ENCODE measurements around the gene TPST1.
"Not testable (repeated sequence)": the region's sequence is repeated elsewhere in the genome, so short reads cannot be mapped to it uniquely, and the experiment has no call there.

The TPST1 gene

GRCh38 chr7:66221442-66221841 is 16.3 kb downstream of the TPST1 start:
- no peak for TF ChIP-seq CTCF (conservative IDR thresholded peaks at IDR 0.05; ENCODE audit: low read depth, low read length)
- no peak overlapping the region for H3K4me3 ChIP-seq (ENCODE audit: low read length)
- DNase-seq (ENCODE audit: low read depth): no peak

GRCh38 chr7:66227808-66228207 is 22.7 kb downstream of the TPST1 start:
- TF ChIP-seq CTCF (conservative IDR thresholded peaks at IDR 0.05; ENCODE audit: low read depth, low read length): no peak
- no peak for DNase-seq (ENCODE audit: low read depth)
- H3K4me3 ChIP-seq (ENCODE audit: low read length): no peak overlapping the region

GRCh38 chr7:66231326-66232216 is 26.4 kb downstream of the TPST1 start:
- DNase-seq (ENCODE audit: low read depth): not testable (repeated sequence)

GRCh38 chr7:66233638-66234037 is 28.5 kb downstream of the TPST1 start:
- TF ChIP-seq CTCF (conservative IDR thresholded peaks at IDR 0.05; ENCODE audit: low read depth, low read length): no peak
- no peak for DNase-seq (ENCODE audit: low read depth)
- H3K4me3 ChIP-seq (ENCODE audit: low read length): no peak overlapping the region

More at GRCh38 chr7:66231326-66232216, 26.4 kb downstream of the TPST1 start:
- not testable (repeated sequence) for H3K4me3 ChIP-seq (ENCODE audit: low read length)

- no peak for TF ChIP-seq CTCF (conservative IDR thresholded peaks at IDR 0.05; ENCODE audit: low read depth, low read length)
- no peak for DNase-seq (ENCODE audit: low read depth)
- no peak overlapping the region for H3K4me3 ChIP-seq (ENCODE audit: low read length)
These were observed 31.7 kb downstream of the TPST1 start for GRCh38 chr7:66236713-66237303.

- no peak overlapping the region for H3K4me3 ChIP-seq (ENCODE audit: low read length)
- DNase-seq (ENCODE audit: low read depth): no peak
- TF ChIP-seq CTCF (conservative IDR thresholded peaks at IDR 0.05; ENCODE audit: low read depth, low read length): no peak
These were observed 33.0 kb downstream of the TPST1 start for GRCh38 chr7:66237906-66238772.

- H3K4me3 ChIP-seq (ENCODE audit: low read length): no peak overlapping the region
- no peak for TF ChIP-seq CTCF (conservative IDR thresholded peaks at IDR 0.05; ENCODE audit: low read depth, low read length)
- no peak for DNase-seq (ENCODE audit: low read depth)
These were observed 33.8 kb downstream of the TPST1 start for GRCh38 chr7:66238773-66239466.
